Measurements from ENCODE around the gene DMRTB1. TPM values are rescaled to one million over a fixed set of nuclear protein-coding genes. Genes with fewer than 3 reads are reported as not detected.

DMRTB1 gene
- total and polyA plus RNA-seq, 2 of the 4 experiments (the other 2 are of a cell fraction), result not detected

DNA sequence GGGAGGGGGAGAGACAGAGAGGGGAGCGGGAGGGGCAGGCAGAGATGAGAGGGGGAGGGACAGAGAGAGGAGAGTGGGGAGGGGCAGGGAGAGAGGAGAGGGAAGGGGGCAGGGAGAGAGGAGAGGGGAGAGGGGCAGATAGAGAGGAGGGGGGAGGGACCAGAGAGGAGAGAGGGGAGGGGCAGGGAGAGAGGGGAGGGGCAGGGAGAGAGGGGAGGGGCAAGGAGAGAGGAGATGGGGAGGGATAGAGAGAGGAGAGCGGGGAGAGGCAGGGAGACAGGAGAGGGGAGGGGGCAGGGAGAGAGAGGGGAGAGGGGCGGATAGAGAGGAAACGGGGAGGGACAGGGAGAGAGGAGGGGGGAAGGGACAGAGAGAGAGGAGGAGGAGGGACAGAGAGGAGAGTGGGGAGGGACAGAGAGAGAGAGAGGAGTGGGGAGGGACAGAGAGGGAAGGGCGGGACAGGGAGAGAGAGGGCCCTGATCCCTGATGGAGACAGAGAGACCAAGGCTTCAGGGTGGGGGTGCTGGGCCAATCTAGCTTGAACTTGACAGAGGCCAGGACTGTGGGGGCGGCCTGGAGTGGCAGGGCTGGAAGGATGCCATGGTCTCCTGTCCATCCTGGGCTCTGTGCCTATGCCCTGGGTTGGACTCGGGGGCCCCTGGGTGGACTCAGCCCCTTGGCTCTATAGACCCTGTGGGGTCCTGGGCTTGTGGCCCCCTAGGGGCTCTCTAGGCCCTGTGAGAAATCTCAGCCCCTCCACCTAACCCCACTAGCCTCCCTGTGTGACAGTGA, 43.6 kb downstream of the DMRTB1 start:
- Histone ChIP-seq H3K56ac (ENCODE audit: extremely low read depth, insufficient read depth, low read length) (no peak overlapping the region), H3K9me3 (ENCODE audit: control insufficient read depth, insufficient read depth, low read length) (no peaks in the 10 kb centered on the region), H3K4ac (ENCODE audit: low read depth, low read length) (no peak overlapping the region), H2AFZ (replicated peaks; ENCODE audit: low read length, poor library complexity) (no peak overlapping the region), H3K18ac (ENCODE audit: low read depth, low read length) (no peak overlapping the region), H2BK5ac (ENCODE audit: low read depth, low read length, poor library complexity, severe bottlenecking) (no peak overlapping the region), H3K4me3 (ENCODE audit: insufficient read depth, low read depth, low read length) (no peak overlapping the region), H3K27me3 (ENCODE audit: control insufficient read depth, insufficient read depth, low read length) (peaks cover 29% of the 10 kb centered on the region), H3K14ac (replicated peaks; ENCODE audit: low read depth, low read length) (no peak overlapping the region), H4K91ac (ENCODE audit: insufficient read depth, low read depth, low read length) (no peak overlapping the region), H3K4me1 (ENCODE audit: control insufficient read depth, insufficient read depth, low read length) (peaks cover 4% of the 10 kb centered on the region; the same call in 1 of the 2 replicates), H4K20me1 (ENCODE audit: insufficient read depth, low read length) (no peaks in the 10 kb centered on the region), H2AK5ac (ENCODE audit: low read depth, low read length) (no peak overlapping the region), H4K5ac (ENCODE audit: low read depth, low read length) (no peak overlapping the region), H3K79me1 (ENCODE audit: low read depth in 1 of 2, low read length in 2 of 2) (no peaks in the 10 kb centered on the region), H2BK120ac (ENCODE audit: low read depth, low read length) (no peak overlapping the region), H3K36me3 (ENCODE audit: control insufficient read depth, insufficient read depth, low read length) (no peaks in the 10 kb centered on the region), H3K27ac (ENCODE audit: insufficient read depth, low read length) (no peak overlapping the region), H3K9ac (ENCODE audit: low read depth, low read length) (no peak overlapping the region), H3K23ac (ENCODE audit: low read depth, low read length) (no peak overlapping the region), H4K8ac (ENCODE audit: low read depth in 2 of 2, low read length in 2 of 2) (no peak overlapping the region), H2BK20ac (ENCODE audit: low read depth, low read length) (no peak overlapping the region), H3K4me2 (ENCODE audit: low read depth, low read length) (no peak overlapping the region), H2AK9ac (replicated peaks; ENCODE audit: low read depth, low read length, poor library complexity) (no peak overlapping the region), H3K9me1 (ENCODE audit: insufficient read depth, low read length) (no peaks in the 10 kb centered on the region), H2BK15ac (ENCODE audit: low read depth, low read length) (no peak overlapping the region)
- DNase-seq (no peak), ATAC-seq (ENCODE audit: low read depth) (no peak)
- WGBS, 2 experiments (ENCODE audit: extremely low coverage in 2 of 2, insufficient read length in 1 of 2), result 70% methylated on average over 3 of the region's 7 CpGs; no CpG with 5 or more reads in 1 of the 2 experiments
- no TSS peak for BruUV-seq (replicated peaks)
- dilution Hi-C loops (cut with HindIII; ENCODE audit: low sequenced_read_pairs, unreplicated experiment), result no loop called here
- CTCF ChIA-PET, result no interaction called here
- POLR2A ChIA-PET (ENCODE audit: unreplicated experiment), result no interaction called here
- in situ Hi-C loops (cut with MboI; ENCODE audit: low sequenced_read_pairs), result no loop called here
- TF ChIP-seq CEBPB (IDR thresholded peaks at IDR 0.05; ENCODE audit: low read depth, low read length), result no peak
- no peak for TF ChIP-seq MAZ (IDR thresholded peaks at IDR 0.05; ENCODE audit: borderline replicate concordance, low read depth, low read length)
- no peak for TF ChIP-seq RCOR1 (IDR thresholded peaks at IDR 0.05; ENCODE audit: insufficient replicate concordance, low read length)
- TF ChIP-seq, protein P1, sequence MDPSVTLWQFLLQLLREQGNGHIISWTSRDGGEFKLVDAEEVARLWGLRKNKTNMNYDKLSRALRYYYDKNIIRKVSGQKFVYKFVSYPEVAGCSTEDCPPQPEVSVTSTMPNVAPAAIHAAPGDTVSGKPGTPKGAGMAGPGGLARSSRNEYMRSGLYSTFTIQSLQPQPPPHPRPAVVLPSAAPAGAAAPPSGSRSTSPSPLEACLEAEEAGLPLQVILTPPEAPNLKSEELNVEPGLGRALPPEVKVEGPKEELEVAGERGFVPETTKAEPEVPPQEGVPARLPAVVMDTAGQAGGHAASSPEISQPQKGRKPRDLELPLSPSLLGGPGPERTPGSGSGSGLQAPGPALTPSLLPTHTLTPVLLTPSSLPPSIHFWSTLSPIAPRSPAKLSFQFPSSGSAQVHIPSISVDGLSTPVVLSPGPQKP (IDR thresholded peaks at IDR 0.05; ENCODE audit: borderline replicate concordance, low read depth, low read length), result no peak
- no peak for TF ChIP-seq MAFK (IDR thresholded peaks at IDR 0.05; ENCODE audit: low read depth, low read length)
- no peak for TF ChIP-seq SMC3 (IDR thresholded peaks at IDR 0.05; ENCODE audit: low read depth, low read length)
- intact Hi-C loops (cut with micrococcal nuclease), result no loop called here
